HCT116 (cell line): Measurements from ENCODE around the gene EPG5. TPM values are rescaled to one million over a fixed set of nuclear protein-coding genes. Genes with fewer than 3 reads are reported as not detected.
A peak's percentile ranks its signal among the peaks of the same experiment; 100 is the strongest.

Experiments
- ATAC-seq: fragments of 200-7000 bp; cut with Tn5 transposase; 2 replicates; pipeline ENCODE4 v1.9.1; 2020; ENCODE audit warnings: mild to moderate bottlenecking, moderate library complexity
- BruUV-seq: library from RNA; stranded (reverse); fragments of 400-500 nt; replicated peaks from 2 replicates; lab custom pipeline; 2021; lab: Mats Ljungman, UMichigan
- CTCF ChIA-PET: fragments of 300-600 bp; sonication (Branson Sonifier 250); formaldehyde crosslinking; loops from one replicate; lab custom pipeline; 2021; ENCODE audit warnings: antibody characterized with exemption; lab: Charles Lee
- POLR2A ChIA-PET: fragments of 300-600, 350-600 bp; sonication (Branson Sonifier 250); formaldehyde crosslinking; loops from one replicate; lab custom pipeline; 2021; ENCODE audit warnings: antibody characterized with exemption; lab: Charles Lee
- RAD21 ChIA-PET, 2 experiments: fragments of 300-600 bp; sonication (Branson Sonifier 250); formaldehyde crosslinking; loops; one replicate each; lab custom pipeline; 2023; ENCODE audit warnings: low total read pairs in 2 of 2; ENCODE audit not compliant: uncharacterized antibody in 2 of 2, unreplicated experiment in 2 of 2, low non-redundant PET in 1 of 2; lab: Charles Lee
- DNase-seq: peaks from one replicate; pipeline ENCODE4 v3.0.0-alpha.2; 2010; ENCODE audit warnings: low read depth, low spot score
- H2AFZ ChIP-seq: fragments of 200-600 bp; shearing (Covaris generic), sonication (generic); 2 replicates; pipeline ENCODE4 v1.6.1; 2017; ENCODE audit warnings: low read depth, mixed run types, mixed read lengths, antibody characterized with exemption, low read length; ENCODE audit not compliant: poor library complexity, severe bottlenecking
- H3K27ac ChIP-seq: 2 replicates; pipeline ENCODE4 v1.5.1; 2012; ENCODE audit warnings: low read depth, low read length
- H3K27me3 ChIP-seq: fragments of 200-600 bp; sonication (generic); 2 replicates; pipeline ENCODE4 v1.6.1; 2016; ENCODE audit warnings: mixed run types, low read length, mixed read lengths; ENCODE audit not compliant: insufficient read depth
- H3K36me3 ChIP-seq, 2 experiments: fragments of 200-500 bp in 1 of 2; fragments of 200-600 bp in 1 of 2; sonication (Bioruptor generic) in 1 of 2; sonication (generic) in 1 of 2; 2 replicates each; pipeline versions ENCODE4 v1.5.1 to v1.6.1; 2014 to 2016; ENCODE audit warnings: low read length in 2 of 2, inconsistent platforms in 1 of 2, mixed read lengths in 1 of 2, mixed run types in 1 of 2; ENCODE audit not compliant: insufficient read depth in 2 of 2, control insufficient read depth in 1 of 2
- H3K4me1 ChIP-seq, 2 experiments: fragments of 200-600 bp in 1 of 2; sonication (generic) in 1 of 2; 2 replicates each; pipeline versions ENCODE4 v1.5.1 to v1.6.1; 2012 to 2017; ENCODE audit warnings: low read length in 2 of 2, inconsistent platforms in 1 of 2, mild to moderate bottlenecking in 1 of 2, mixed read lengths in 1 of 2, mixed run types in 1 of 2, moderate library complexity in 1 of 2; ENCODE audit not compliant: insufficient read depth in 2 of 2, control insufficient read depth in 1 of 2
- H3K4me2 ChIP-seq: fragments of 200-600 bp; sonication (generic); 2 replicates; pipeline ENCODE4 v1.6.1; 2017; ENCODE audit warnings: mixed run types, low read length, mixed read lengths
- H3K4me3 ChIP-seq, 2 experiments: fragments of 200-600 bp in 1 of 2; sonication (generic) in 1 of 2; replicated peaks in 1 of 2; 2 replicates each; pipeline ENCODE4 v1.5.1; 2011 to 2016; ENCODE audit warnings: low read length in 2 of 2, control low read depth in 1 of 2, low read depth in 1 of 2, mild to moderate bottlenecking in 1 of 2, mixed read lengths in 1 of 2, mixed run types in 1 of 2
- H3K79me2 ChIP-seq: fragments of 200-600 bp; sonication (generic); 2 replicates; pipeline ENCODE4 v1.6.1; 2017; ENCODE audit warnings: mild to moderate bottlenecking, mixed run types, low read length, moderate library complexity, mixed read lengths; ENCODE audit not compliant: insufficient read depth
- H3K9ac ChIP-seq: fragments of 200-600 bp; sonication (generic); 2 replicates; pipeline ENCODE4 v1.6.1; 2016; ENCODE audit warnings: low read length, mixed read lengths
- H3K9me2 ChIP-seq: fragments of 200-600 bp; sonication (generic), shearing (Covaris generic); 2 replicates; pipeline ENCODE4 v1.6.1; 2017; ENCODE audit warnings: mixed run types, mild to moderate bottlenecking, moderate library complexity; ENCODE audit not compliant: insufficient read depth
- H3K9me3 ChIP-seq, 2 experiments: fragments of 200-500 bp in 1 of 2; fragments of 200-600 bp in 1 of 2; sonication (Bioruptor generic) in 1 of 2; sonication (generic) in 1 of 2; 2 replicates each; pipeline ENCODE4 v1.6.1; 2014 to 2017; ENCODE audit warnings: low read length in 2 of 2, mixed read lengths in 2 of 2, inconsistent platforms in 1 of 2, low read depth in 1 of 2, mild to moderate bottlenecking in 1 of 2, mixed run types in 1 of 2, moderate library complexity in 1 of 2; ENCODE audit not compliant: control insufficient read depth in 1 of 2, insufficient read depth in 1 of 2
- H4K20me1 ChIP-seq: fragments of 200-600 bp; sonication (generic), shearing (Covaris generic); 2 replicates; pipeline ENCODE4 v1.6.1; 2017; ENCODE audit warnings: mixed run types, mild to moderate bottlenecking, moderate library complexity; ENCODE audit not compliant: insufficient read depth
- CEBPB ChIP-seq: IDR thresholded peaks from 2 replicates; pipeline ENCODE4 v1.6.1; 2012; ENCODE audit warnings: low read depth
- EGR1 ChIP-seq: IDR thresholded peaks from 2 replicates; pipeline ENCODE4 v1.6.1; 2012; ENCODE audit warnings: low read depth
- ELF1 ChIP-seq: IDR thresholded peaks from 2 replicates; pipeline ENCODE4 v1.6.1; 2012; ENCODE audit warnings: low read depth, borderline replicate concordance
- POLR2AphosphoS5 ChIP-seq: IDR thresholded peaks from 2 replicates; pipeline ENCODE4 v1.6.1; 2011; ENCODE audit warnings: mild to moderate bottlenecking, low read depth, low read length, moderate library complexity
- RAD21 ChIP-seq: IDR thresholded peaks from 2 replicates; pipeline ENCODE4 v1.6.1; 2012; ENCODE audit warnings: low read depth, mild to moderate bottlenecking
- SIN3A ChIP-seq: IDR thresholded peaks from 2 replicates; pipeline ENCODE4 v1.6.1; 2012; ENCODE audit warnings: low read depth
- SRF ChIP-seq: IDR thresholded peaks from 2 replicates; pipeline ENCODE4 v1.6.1; 2012; ENCODE audit warnings: low read depth
- ZFX ChIP-seq: fragments of 450-650 bp; IDR thresholded peaks from 2 replicates; pipeline ENCODE4 v1.6.1; 2017
- intact Hi-C: fragments of 100-400 bp; cut with micrococcal nuclease; formaldehyde crosslinking; loops from 2 replicates; pipeline ENCODE4 v1.10.0; 2022
- total RNA-seq: library from RNA; stranded (reverse); gene quantifications from one replicate; pipeline ENCODE4 v1.2.1, GENCODE V29; 2021; ENCODE audit not compliant: unreplicated experiment
- TF ChIP-seq, protein P1 (sequence below), 3 experiments: fragments of 200-600 bp in 1 of 3; sonication (generic) in 1 of 3; IDR thresholded peaks in 2 of 3; conservative IDR thresholded peaks in 1 of 3; 2 replicates each; pipeline ENCODE4 v1.5.1; 2012 to 2017; ENCODE audit warnings: low read depth in 2 of 3, low read length in 2 of 3, antibody characterized with exemption in 1 of 3, borderline replicate concordance in 1 of 3, control low read depth in 1 of 3, mild to moderate bottlenecking in 1 of 3, mixed read lengths in 1 of 3, mixed run types in 1 of 3, moderate library complexity in 1 of 3; ENCODE audit not compliant: insufficient read depth in 1 of 3
- TF ChIP-seq, protein P2 (sequence below): IDR thresholded peaks from 2 replicates; pipeline ENCODE4 v1.6.1; 2012
- TF ChIP-seq, protein P3 (sequence below): IDR thresholded peaks from 2 replicates; pipeline ENCODE4 v1.6.1; 2011; ENCODE audit warnings: mild to moderate bottlenecking, low read length, moderate library complexity; ENCODE audit not compliant: insufficient replicate concordance; ENCODE audit errors: extremely low read depth

Gene EPG5
- total RNA-seq, 1 experiment from 2014 or later, result 12.9 TPM

DNA sequence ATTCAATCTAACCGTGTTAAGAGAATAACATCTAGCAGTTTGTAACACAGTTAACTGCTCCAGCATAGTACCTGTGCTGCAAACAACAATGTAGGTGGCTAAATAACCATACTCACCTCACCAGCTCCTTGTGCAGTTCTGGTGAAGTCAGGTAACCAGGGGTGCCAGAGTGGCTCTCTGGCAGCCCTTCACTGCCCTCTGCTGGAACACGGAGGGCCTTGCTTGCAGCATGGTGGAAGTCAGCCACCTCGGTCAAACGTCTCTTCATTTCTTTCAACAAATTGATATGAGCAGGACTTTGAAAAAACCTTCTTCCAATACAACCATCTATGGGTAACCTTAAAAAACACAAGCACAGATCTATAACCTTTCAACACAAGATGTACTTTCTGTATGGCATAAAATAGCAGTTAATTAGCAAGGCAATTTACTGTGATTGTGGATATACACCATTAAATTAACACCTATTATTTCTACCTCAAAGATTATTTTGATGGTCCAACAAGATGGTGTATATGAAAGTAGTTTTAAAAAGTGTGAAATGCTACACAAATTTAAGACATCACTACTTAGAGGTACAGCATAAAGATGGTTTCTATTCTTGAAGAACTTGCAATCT is 56.6 kb downstream of the EPG5 start:
- H3K9me2 ChIP-seq, result no peaks in the 10 kb centered on the region
- ChIA-PET POLR2A (no interaction called here), CTCF (interaction anchor here (0.6 to 2.0 kb wide), 14 partner anchors 9 to 245 kb away, joined by 3 to 23 read pairs (median 3); no protein-coding TSS in a partner anchor), RAD21 (interaction anchor here in 1 of 2 experiments (0.5 to 1.2 kb wide), 2 partner anchors 14 to 163 kb away, joined by 3 to 4 read pairs; no protein-coding TSS in a partner anchor)
- H3K27ac ChIP-seq, result no peak overlapping the region
- H3K36me3 ChIP-seq, result peaks cover 4 to 6% of the 10 kb centered on the region in 2 experiments; a peak in 3 of 4 replicates
- DNase-seq (peak; percentile 36), ATAC-seq (peak; percentile 98)
- H3K4me1 ChIP-seq, result no peaks in the 10 kb centered on the region
- intact Hi-C loops, result loop anchor here (1.0 kb wide), 4 partner anchors 30 to 289 kb away; no protein-coding TSS in a partner anchor
- no peaks in the 10 kb centered on the region for H3K27me3 ChIP-seq
- no peaks in the 10 kb centered on the region for H4K20me1 ChIP-seq
- no TSS peak for BruUV-seq
- H2AFZ ChIP-seq, result no peak overlapping the region
- no peaks in the 10 kb centered on the region for H3K79me2 ChIP-seq
- no peak overlapping the region for H3K9ac ChIP-seq
- no peak overlapping the region for H3K4me2 ChIP-seq
- no peak overlapping the region for H3K4me3 ChIP-seq
- no peaks in the 10 kb centered on the region for H3K9me3 ChIP-seq
- TF ChIP-seq ELF1, result no peak
- no peak for TF ChIP-seq EGR1
- TF ChIP-seq, protein P1, sequence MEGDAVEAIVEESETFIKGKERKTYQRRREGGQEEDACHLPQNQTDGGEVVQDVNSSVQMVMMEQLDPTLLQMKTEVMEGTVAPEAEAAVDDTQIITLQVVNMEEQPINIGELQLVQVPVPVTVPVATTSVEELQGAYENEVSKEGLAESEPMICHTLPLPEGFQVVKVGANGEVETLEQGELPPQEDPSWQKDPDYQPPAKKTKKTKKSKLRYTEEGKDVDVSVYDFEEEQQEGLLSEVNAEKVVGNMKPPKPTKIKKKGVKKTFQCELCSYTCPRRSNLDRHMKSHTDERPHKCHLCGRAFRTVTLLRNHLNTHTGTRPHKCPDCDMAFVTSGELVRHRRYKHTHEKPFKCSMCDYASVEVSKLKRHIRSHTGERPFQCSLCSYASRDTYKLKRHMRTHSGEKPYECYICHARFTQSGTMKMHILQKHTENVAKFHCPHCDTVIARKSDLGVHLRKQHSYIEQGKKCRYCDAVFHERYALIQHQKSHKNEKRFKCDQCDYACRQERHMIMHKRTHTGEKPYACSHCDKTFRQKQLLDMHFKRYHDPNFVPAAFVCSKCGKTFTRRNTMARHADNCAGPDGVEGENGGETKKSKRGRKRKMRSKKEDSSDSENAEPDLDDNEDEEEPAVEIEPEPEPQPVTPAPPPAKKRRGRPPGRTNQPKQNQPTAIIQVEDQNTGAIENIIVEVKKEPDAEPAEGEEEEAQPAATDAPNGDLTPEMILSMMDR (IDR thresholded peaks at IDR 0.05 in 2 of 3, conservative IDR thresholded peaks at IDR 0.05 in 1 of 3; ENCODE audit: borderline replicate concordance in 1 of 3, insufficient read depth in 1 of 3, low read depth in 2 of 3, low read length in 2 of 3), result peak; percentile 65 to 96 (median 91)
- TF ChIP-seq ZFX, result no peak
- TF ChIP-seq, protein P2, sequence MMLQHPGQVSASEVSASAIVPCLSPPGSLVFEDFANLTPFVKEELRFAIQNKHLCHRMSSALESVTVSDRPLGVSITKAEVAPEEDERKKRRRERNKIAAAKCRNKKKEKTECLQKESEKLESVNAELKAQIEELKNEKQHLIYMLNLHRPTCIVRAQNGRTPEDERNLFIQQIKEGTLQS, result no peak
- TF ChIP-seq, protein P3, sequence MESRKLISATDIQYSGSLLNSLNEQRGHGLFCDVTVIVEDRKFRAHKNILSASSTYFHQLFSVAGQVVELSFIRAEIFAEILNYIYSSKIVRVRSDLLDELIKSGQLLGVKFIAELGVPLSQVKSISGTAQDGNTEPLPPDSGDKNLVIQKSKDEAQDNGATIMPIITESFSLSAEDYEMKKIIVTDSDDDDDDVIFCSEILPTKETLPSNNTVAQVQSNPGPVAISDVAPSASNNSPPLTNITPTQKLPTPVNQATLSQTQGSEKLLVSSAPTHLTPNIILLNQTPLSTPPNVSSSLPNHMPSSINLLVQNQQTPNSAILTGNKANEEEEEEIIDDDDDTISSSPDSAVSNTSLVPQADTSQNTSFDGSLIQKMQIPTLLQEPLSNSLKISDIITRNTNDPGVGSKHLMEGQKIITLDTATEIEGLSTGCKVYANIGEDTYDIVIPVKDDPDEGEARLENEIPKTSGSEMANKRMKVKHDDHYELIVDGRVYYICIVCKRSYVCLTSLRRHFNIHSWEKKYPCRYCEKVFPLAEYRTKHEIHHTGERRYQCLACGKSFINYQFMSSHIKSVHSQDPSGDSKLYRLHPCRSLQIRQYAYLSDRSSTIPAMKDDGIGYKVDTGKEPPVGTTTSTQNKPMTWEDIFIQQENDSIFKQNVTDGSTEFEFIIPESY, result no peak
- no peak for TF ChIP-seq CEBPB
- TF ChIP-seq SRF, result no peak
- TF ChIP-seq SIN3A, result no peak
- peak; percentile 76 for TF ChIP-seq RAD21
- TF ChIP-seq POLR2AphosphoS5, result no peak
